ENCODE measurements around the gene ZBTB20. TPM values are rescaled to one million over a fixed set of nuclear protein-coding genes. Genes with fewer than 3 reads are reported as not detected.
A peak's percentile ranks its signal among the peaks of the same experiment; 100 is the strongest.

Gene ZBTB20
- total and polyA plus RNA-seq, 2 donors from 2014 or later, result 0.99 to 142 TPM

DNA sequence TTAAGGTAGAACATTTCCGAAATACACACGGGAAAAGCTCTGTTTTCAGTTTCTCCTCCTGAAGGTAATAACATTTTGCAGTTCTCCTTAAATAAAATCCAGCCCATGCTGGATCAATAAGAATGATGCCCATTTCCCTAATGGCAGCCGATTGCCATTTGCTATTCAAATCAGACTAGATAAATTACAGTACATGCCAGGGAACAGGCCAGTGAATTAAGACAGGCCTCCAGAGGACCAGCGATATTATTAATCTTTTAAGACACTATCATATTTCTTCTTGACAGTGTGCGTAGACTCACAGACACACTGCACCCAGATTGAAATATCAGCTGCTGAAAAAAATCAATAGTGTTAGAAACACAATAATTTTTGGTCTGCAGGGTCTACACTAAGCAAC, 431.0 kb downstream of the ZBTB20 start:
- DNase-seq (no peak), FAIRE-seq (no peak)
- H3K27ac ChIP-seq (ENCODE audit: low read depth in 2 of 2, low read length in 2 of 2), result no peak overlapping the region
- intact Hi-C loops (cut with DNase I), result no loop called here
- TF ChIP-seq, protein P1, sequence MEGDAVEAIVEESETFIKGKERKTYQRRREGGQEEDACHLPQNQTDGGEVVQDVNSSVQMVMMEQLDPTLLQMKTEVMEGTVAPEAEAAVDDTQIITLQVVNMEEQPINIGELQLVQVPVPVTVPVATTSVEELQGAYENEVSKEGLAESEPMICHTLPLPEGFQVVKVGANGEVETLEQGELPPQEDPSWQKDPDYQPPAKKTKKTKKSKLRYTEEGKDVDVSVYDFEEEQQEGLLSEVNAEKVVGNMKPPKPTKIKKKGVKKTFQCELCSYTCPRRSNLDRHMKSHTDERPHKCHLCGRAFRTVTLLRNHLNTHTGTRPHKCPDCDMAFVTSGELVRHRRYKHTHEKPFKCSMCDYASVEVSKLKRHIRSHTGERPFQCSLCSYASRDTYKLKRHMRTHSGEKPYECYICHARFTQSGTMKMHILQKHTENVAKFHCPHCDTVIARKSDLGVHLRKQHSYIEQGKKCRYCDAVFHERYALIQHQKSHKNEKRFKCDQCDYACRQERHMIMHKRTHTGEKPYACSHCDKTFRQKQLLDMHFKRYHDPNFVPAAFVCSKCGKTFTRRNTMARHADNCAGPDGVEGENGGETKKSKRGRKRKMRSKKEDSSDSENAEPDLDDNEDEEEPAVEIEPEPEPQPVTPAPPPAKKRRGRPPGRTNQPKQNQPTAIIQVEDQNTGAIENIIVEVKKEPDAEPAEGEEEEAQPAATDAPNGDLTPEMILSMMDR (IDR thresholded peaks at IDR 0.05; ENCODE audit: borderline replicate concordance, extremely low read depth, insufficient read depth), result no peak
- no peaks in the 10 kb centered on the region for H3K36me3 ChIP-seq (ENCODE audit: control insufficient read depth in 2 of 3, insufficient read depth in 3 of 3, low read length in 3 of 3)
- no peak overlapping the region for H3K4me3 ChIP-seq (ENCODE audit: low read length in 3 of 3)
- no peak overlapping the region for H3K9ac ChIP-seq (ENCODE audit: low read length in 3 of 3)
- no peaks in the 10 kb centered on the region for H3K27me3 ChIP-seq (ENCODE audit: control insufficient read depth, insufficient read depth, low read length)
- H3K4me1 ChIP-seq (ENCODE audit: control insufficient read depth in 2 of 3, insufficient read depth in 2 of 3, low read depth in 1 of 3, low read length in 3 of 3), result peaks cover 2 to 51% (median 9%) of the 10 kb centered on the region in 3 donors
- no peaks in the 10 kb centered on the region for H3K9me3 ChIP-seq (ENCODE audit: control insufficient read depth in 2 of 3, insufficient read depth in 1 of 3, low read length in 3 of 3)

DNA sequence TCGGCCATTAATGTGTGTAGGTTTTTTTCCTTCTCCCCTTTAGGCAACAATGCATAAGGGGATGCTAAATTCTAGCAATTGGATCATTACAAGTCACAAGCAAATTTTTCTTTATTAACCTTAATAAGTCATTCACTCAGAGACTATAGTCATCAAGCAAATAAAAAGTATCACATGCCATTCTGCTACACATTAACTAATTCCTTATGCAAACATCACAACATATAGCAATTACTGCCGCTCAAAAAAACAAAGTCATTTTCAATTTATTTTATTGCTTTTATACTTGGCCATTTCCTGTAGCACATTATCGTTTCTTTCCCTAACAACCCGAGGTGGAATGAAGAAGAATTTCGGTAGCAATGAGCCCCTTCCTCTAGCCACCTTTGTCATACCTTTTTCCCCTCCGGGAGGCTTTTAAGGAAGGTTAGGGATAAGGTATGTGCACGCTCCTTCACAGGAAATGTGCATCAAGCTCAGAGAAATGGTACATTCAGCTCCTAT, 432.1 kb downstream of the ZBTB20 start:
- TF ChIP-seq, protein P1 (IDR thresholded peaks at IDR 0.05; ENCODE audit: borderline replicate concordance, extremely low read depth, insufficient read depth), result no peak
- intact Hi-C loops (cut with DNase I), result no loop called here
- Histone ChIP-seq H3K27me3 (ENCODE audit: control insufficient read depth, insufficient read depth, low read length) (no peaks in the 10 kb centered on the region), H3K9ac (ENCODE audit: low read length in 3 of 3) (no peak overlapping the region), H3K9me3 (ENCODE audit: control insufficient read depth in 2 of 3, insufficient read depth in 1 of 3, low read length in 3 of 3) (no peaks in the 10 kb centered on the region), H3K4me1 (ENCODE audit: control insufficient read depth in 2 of 3, insufficient read depth in 2 of 3, low read depth in 1 of 3, low read length in 3 of 3) (peaks cover 2 to 51% (median 9%) of the 10 kb centered on the region in 3 donors), H3K27ac (ENCODE audit: low read depth in 2 of 2, low read length in 2 of 2) (peak overlapping the region in 1 of 2 donors; percentile 70), H3K4me3 (ENCODE audit: low read length in 3 of 3) (no peak overlapping the region), H3K36me3 (ENCODE audit: control insufficient read depth in 2 of 3, insufficient read depth in 3 of 3, low read length in 3 of 3) (no peaks in the 10 kb centered on the region)
- FAIRE-seq, result no peak
- peak in 1 of 5 donors; percentile 28 for DNase-seq

DNA sequence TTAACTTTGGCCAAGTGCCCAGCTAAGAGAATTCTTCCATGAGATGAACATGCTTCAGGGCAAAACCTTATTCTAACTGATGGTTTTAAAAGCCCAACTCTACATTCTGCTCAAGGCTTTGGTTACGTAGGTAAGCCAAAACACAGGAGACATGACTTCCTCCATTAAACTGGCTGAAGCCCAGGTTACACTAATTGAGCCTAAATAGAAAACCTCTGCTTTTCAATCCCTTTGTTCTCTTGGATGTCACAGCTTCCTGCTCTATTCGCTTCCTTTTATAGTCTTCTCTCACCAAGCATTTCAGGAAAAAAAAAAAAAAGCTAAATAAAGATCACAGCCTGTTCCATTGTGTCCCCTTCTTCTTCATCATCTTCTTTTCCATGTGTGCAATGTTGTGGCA, 432.9 kb downstream of the ZBTB20 start:
- Histone ChIP-seq H3K36me3 (ENCODE audit: control insufficient read depth in 2 of 3, insufficient read depth in 3 of 3, low read length in 3 of 3) (no peaks in the 10 kb centered on the region), H3K27ac (ENCODE audit: low read depth in 2 of 2, low read length in 2 of 2) (no peak overlapping the region), H3K4me1 (ENCODE audit: control insufficient read depth in 2 of 3, insufficient read depth in 2 of 3, low read depth in 1 of 3, low read length in 3 of 3) (peaks cover 2 to 45% (median 5%) of the 10 kb centered on the region in 3 donors), H3K27me3 (ENCODE audit: control insufficient read depth, insufficient read depth, low read length) (no peaks in the 10 kb centered on the region), H3K9ac (ENCODE audit: low read length in 3 of 3) (no peak overlapping the region), H3K9me3 (ENCODE audit: control insufficient read depth in 2 of 3, insufficient read depth in 1 of 3, low read length in 3 of 3) (no peaks in the 10 kb centered on the region), H3K4me3 (ENCODE audit: low read length in 3 of 3) (no peak overlapping the region)
- intact Hi-C loops (cut with DNase I), result no loop called here
- TF ChIP-seq, protein P1 (IDR thresholded peaks at IDR 0.05; ENCODE audit: borderline replicate concordance, extremely low read depth, insufficient read depth), result no peak
- no peak for DNase-seq
- FAIRE-seq, result no peak

All from kidney (tissue), 14 donors.